ENCODE measurements around the gene DDX10. TPM values are rescaled to one million over a fixed set of nuclear protein-coding genes. Genes with fewer than 3 reads are reported as not detected.

Gene DDX10
- total and polyA plus RNA-seq, 2 of the 8 experiments (the other 6 are each of a cell fraction or from before 2014, with no cell fraction given) = 49.2 to 52.2 TPM

DNA sequence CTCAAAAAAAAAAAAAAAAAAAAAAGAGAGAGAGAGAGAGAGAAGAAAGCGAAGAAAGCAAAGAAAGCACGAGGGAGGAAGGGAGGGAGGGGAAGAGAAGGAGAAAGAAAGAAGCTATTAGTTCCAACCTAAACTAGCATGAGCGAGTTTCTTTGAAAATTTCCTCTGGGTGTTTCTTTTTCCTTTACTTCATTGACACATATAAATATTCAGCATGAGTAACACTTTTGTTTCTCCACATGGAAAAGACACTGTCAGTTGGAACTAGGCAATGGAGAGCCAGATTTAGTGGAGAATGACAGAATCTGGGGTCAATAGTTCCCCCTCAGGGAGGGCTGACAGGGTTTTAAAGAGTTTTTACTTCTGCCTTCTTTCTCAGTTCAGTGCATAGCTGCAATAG is 257.4 kb downstream of the DDX10 start:
- no peaks in the 10 kb centered on the region; a peak in 1 of 7 replicates for H3K4me1 ChIP-seq (replicated peaks in 1 of 4; ENCODE audit: control insufficient read depth in 3 of 4, insufficient read depth in 4 of 4, low read length in 3 of 4)
- H3K79me1 ChIP-seq (ENCODE audit: low read depth, low read length) = no peaks in the 10 kb centered on the region
- H4K91ac ChIP-seq (replicated peaks; ENCODE audit: insufficient read length, low read length) = no peak overlapping the region
- H3K4me3 ChIP-seq (ENCODE audit: extremely low read depth in 1 of 4, insufficient read depth in 2 of 4, low read depth in 3 of 4, low read length in 4 of 4) = no peak overlapping the region
- no peaks in the 10 kb centered on the region for H3K9me3 ChIP-seq (ENCODE audit: insufficient read depth in 2 of 2, low read depth in 1 of 2, low read length in 1 of 2)
- DNase-seq (ENCODE audit: low read depth in 1 of 2, low spot score in 2 of 2) = no peak
- H2AK5ac ChIP-seq (ENCODE audit: low read depth, low read length) = no peak overlapping the region
- no peak overlapping the region for H2BK12ac ChIP-seq (ENCODE audit: low read depth, low read length)
- CTCF ChIA-PET (ENCODE audit: partially characterized antibody) = no interaction called here
- no peak overlapping the region for H3K4me2 ChIP-seq (ENCODE audit: insufficient read depth in 1 of 2, low read depth in 2 of 2, low read length in 2 of 2)
- WGBS, 2 experiments (ENCODE audit: extremely low coverage in 1 of 2, insufficient coverage in 1 of 2, insufficient read length in 1 of 2, insufficient replicate concordance in 2 of 2, low coverage in 1 of 2, low lambda C conversion rate in 2 of 2, missing lambda C conversion rate in 1 of 2) = 66% methylated on average over 2 of the region's 3 CpGs; no CpG with 5 or more reads in 1 of the 2 experiments
- no peak overlapping the region for H2BK20ac ChIP-seq (ENCODE audit: low read length)
- no peaks in the 10 kb centered on the region for H4K20me1 ChIP-seq (replicated peaks in 1 of 2; ENCODE audit: control insufficient read depth in 1 of 2, insufficient read depth in 2 of 2, low read length in 2 of 2)
- H2BK15ac ChIP-seq (ENCODE audit: low read length) = no peak overlapping the region
- H4K5ac ChIP-seq (ENCODE audit: insufficient read length, low read depth, low read length) = no peak overlapping the region
- H3K56ac ChIP-seq (replicated peaks; ENCODE audit: insufficient read length, low read depth, low read length) = no peak overlapping the region
- no peak overlapping the region for H4K8ac ChIP-seq (ENCODE audit: extremely low read depth, insufficient read depth, low read length)
- no peak overlapping the region for H3K14ac ChIP-seq (ENCODE audit: insufficient read length)
- no peaks in the 10 kb centered on the region; a peak in 1 of 8 replicates for H3K36me3 ChIP-seq (ENCODE audit: control insufficient read depth in 2 of 4, insufficient read depth in 4 of 4, low read length in 3 of 4)
- no peak overlapping the region for H3K27ac ChIP-seq (ENCODE audit: low read depth, low read length)
- H2AFZ ChIP-seq (ENCODE audit: low read length) = no peak overlapping the region
- no peak overlapping the region for H3K9ac ChIP-seq (replicated peaks in 1 of 4; ENCODE audit: extremely low read depth in 1 of 4, low read depth in 3 of 4, low read length in 3 of 4)
- H3K4ac ChIP-seq (replicated peaks; ENCODE audit: insufficient read length, low read depth, low read length) = no peak overlapping the region
- no peaks in the 10 kb centered on the region for H3K23me2 ChIP-seq (ENCODE audit: low read depth, low read length)
- H2BK5ac ChIP-seq (ENCODE audit: low read depth, low read length) = no peak overlapping the region
- no peaks in the 10 kb centered on the region for H3K27me3 ChIP-seq (replicated peaks in 1 of 4; ENCODE audit: control insufficient read depth in 3 of 4, extremely low read depth in 1 of 4, insufficient read depth in 3 of 4, low read length in 3 of 4)
- H3K18ac ChIP-seq (ENCODE audit: extremely low read depth, low read length) = no peak overlapping the region
- no peak overlapping the region for H3K23ac ChIP-seq (ENCODE audit: insufficient read length)
- no peak for FAIRE-seq
- no peaks in the 10 kb centered on the region for H3K79me2 ChIP-seq (ENCODE audit: control insufficient read depth in 1 of 2, insufficient read depth in 2 of 2, low read length in 2 of 2)
- POLR2A ChIA-PET (ENCODE audit: partially characterized antibody) = no interaction called here
- no peak overlapping the region for H2BK120ac ChIP-seq (replicated peaks; ENCODE audit: low read depth, low read length)
- TF ChIP-seq JUND (IDR thresholded peaks at IDR 0.05; ENCODE audit: low read length) (no peak), SP2 (IDR thresholded peaks at IDR 0.05; ENCODE audit: low read length) (no peak), SIN3A (conservative IDR thresholded peaks at IDR 0.05 in 1 of 2, IDR thresholded peaks at IDR 0.05 in 1 of 2; ENCODE audit: low read depth in 1 of 2, low read length in 2 of 2) (no peak), HDAC6 (IDR thresholded peaks at IDR 0.05; ENCODE audit: low read depth, low read length) (no peak), GABPA (IDR thresholded peaks at IDR 0.05; ENCODE audit: borderline replicate concordance, insufficient read depth, low read length) (no peak), KDM5A (IDR thresholded peaks at IDR 0.05; ENCODE audit: low read length) (no peak), NRF1 (IDR thresholded peaks at IDR 0.05; ENCODE audit: low read depth, low read length) (no peak), ZNF274 (IDR thresholded peaks at IDR 0.05; ENCODE audit: borderline replicate concordance, extremely low read depth, low read length) (no peak), TCF12 (IDR thresholded peaks at IDR 0.05; ENCODE audit: low read depth, low read length) (no peak), CBX8 (IDR thresholded peaks at IDR 0.05; ENCODE audit: borderline replicate concordance, low read depth, low read length) (no peak)
- TF ChIP-seq, protein P1, sequence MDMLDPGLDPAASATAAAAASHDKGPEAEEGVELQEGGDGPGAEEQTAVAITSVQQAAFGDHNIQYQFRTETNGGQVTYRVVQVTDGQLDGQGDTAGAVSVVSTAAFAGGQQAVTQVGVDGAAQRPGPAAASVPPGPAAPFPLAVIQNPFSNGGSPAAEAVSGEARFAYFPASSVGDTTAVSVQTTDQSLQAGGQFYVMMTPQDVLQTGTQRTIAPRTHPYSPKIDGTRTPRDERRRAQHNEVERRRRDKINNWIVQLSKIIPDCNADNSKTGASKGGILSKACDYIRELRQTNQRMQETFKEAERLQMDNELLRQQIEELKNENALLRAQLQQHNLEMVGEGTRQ (IDR thresholded peaks at IDR 0.05; ENCODE audit: low read length) = no peak

All from H1 (cell line).